Fibroblast of gingiva (primary cell): Measurements from ENCODE around the gene CEP68.
"Not testable (repeated sequence)": the region's sequence is repeated elsewhere in the genome, so short reads cannot be mapped to it uniquely, and the experiment has no call there.

Source experiments
- DNase-seq: peaks from one replicate; pipeline ENCODE4 v3.0.0-alpha.2; 2011; ENCODE audit warnings: low read depth

Gene CEP68

DNA sequence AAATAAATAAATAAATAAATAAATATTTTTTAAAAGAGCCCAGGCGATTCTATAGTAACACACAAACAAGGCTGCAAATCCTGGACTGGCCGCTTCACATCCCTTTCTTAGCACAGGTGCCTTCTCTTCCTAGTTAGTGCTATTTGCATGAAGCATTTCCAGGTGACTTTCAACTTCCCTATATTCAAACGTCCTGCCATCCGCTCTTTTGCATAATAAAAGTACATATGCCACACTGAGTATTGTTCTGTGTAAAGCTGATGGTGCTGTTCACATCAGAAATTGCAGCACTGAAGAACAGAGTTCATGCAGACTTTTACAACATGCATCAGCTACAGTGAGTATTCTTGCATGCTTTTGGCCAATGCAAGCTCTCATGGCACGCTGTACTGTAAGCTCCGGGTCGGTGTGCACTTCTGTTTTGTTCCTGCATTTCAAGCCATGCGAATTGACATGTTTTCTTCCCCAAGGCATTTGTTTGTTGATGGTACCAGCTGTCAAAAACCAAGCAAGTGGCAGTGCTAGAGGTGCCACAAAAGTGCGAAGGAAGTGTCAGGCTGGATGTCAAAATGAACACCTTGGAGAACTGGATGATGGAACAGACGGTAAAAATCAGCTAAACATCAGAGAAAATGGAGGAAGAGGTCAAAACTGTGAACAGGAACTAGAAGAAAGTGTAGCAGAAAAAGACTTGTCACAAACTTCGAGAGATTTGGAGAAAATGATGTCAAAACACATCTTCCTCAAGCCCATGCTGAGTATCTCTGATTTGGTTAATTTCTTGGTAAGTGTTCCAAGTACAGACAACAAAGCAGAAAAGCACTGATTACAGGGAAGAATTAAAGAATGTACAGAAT lies 25.5 kb upstream of the CEP68 start:
- DNase-seq = no peak

DNA sequence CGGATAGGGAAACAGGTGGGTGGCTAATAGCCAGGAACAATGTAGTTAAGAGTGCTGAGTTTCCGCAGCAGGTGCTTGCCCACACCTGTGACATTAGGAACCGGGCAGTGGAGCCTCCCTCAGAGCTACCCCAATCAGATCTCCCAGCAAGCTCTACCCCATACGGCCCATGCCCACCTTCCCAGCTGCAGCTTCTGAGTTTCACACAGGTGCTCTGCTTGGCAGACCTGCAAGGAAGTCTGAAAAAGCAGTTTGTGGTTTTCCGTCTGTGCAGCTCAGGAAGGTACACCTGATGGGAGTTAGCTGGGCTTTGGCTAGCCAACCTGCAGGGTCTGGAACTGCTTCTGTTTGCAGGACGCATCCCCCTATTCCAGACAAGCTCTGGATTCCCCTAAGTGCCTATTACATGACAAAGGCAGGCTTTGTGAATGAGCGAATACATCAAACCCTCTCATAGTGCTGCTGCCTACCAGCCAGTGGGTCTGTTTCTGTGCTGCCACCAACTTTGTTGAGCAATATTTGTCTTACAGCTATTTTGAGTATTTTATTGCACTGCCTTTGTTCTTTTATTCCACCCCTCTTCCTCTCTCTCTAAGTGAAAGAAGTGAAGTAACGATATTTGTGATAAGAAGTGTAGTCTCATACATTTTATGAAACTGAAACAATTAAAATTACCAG lies 24.7 kb upstream of the CEP68 start:
- DNase-seq = no peak

DNA sequence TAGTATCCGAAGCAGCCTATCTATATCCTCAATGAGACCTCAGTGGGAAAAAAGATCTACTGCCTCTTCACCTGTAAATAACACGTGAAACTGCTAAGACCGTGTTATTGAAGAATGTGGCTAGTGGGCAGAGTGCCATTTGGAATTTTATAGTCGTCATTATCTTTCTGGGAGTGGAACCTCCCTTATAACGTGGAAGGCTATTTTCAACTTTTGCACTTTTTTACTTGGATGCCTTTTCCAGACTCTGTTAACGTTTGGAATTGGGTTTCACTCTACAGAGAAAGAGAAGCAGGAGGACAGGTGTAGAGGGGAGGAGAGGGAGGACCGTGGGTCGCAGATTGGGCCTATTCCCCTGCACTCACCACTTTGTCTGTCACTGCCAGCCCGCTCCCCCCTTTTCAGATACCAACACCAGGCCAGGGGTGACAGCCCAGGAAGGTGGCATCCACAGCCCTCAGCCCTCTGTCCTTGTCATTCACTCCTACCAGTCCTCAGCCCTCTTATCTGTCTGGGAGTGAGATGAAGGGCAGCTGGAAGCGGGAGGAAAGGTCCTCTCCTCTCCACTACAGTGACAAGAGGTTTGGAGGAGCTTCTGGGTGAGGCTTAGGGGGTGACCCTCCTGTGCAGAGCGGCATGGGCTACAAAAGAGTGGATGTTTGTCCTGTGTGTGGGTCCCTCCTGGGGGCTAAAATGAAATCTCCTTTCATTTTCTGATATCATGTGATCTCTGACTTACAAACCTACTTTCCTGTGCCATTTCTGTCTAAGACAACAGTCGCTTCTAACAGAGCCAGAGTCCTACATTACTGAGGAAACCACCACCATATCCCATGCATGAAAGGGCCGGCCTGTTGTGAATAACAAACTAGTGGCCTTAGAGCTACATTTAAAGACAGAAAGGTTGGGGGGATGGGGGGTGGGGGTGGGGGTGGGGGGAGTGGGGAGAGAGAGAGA lies 23.9 kb upstream of the CEP68 start:
- DNase-seq = no peak

DNA sequence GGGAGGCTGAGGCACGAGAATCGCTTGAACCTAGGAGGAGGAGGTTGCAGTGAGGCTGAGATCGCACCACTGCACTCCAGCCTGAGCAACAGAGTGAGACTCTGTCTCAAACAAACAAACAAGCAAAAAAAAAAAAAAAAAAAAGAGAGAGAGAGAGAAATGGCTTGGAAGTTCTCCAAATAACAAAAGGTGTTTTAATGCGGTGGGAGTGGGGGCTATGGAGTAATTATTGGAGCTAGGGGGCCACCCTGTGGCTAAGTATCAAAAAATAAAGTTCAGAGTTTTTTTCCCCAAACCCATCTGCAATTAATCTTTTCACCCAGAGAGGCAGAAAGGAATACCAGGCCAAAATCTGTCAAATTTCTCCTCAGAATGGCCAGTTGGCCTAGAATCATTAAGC lies 23.0 kb upstream of the CEP68 start:
- DNase-seq = no peak

DNA sequence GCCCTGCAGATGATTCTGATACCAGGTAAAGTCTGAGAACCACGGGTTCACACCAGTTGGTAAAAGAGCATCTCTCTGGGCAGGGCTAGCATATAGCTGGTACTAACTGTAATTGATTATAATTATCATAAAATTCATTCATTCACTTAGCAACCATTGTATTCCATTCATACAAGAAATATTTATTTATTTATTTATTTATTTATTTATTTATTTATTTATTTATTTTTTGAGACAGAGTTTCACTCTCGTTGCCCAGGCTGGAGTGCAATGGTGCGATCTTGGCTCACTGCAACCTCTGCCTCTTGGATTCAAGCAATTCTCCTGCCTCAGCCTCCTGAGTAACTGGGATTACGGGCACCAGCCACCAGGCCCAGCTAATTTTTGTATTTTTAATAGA lies 22.5 kb upstream of the CEP68 start:
- not testable (repeated sequence) for DNase-seq

- no peak for DNase-seq
Observed at GRCh38 chr2:65035351-65035943, 20.8 kb upstream of the CEP68 start.

GRCh38 chr2:65037178-65037577 lies 19.0 kb upstream of the CEP68 start:
- no peak for DNase-seq

DNA sequence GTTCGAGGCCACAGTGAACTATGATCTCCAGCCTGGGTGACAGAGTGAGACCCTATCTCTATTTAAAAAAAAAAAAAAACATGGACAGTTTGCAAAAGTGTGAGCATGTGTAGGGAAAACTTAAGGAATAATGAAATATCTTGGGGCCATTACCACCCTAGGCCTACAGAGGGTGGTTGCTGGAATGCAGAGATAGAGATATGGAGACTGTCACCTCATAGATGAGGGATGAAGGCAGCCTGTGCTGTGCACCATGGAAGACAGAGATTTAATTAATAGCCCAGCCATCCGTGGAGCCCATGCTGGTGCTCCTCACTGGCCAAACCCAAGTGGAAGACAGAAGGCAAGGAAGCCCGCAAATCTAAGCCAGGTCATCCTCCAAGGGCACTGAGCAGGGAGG lies 16.6 kb upstream of the CEP68 start:
- DNase-seq = no peak

DNA sequence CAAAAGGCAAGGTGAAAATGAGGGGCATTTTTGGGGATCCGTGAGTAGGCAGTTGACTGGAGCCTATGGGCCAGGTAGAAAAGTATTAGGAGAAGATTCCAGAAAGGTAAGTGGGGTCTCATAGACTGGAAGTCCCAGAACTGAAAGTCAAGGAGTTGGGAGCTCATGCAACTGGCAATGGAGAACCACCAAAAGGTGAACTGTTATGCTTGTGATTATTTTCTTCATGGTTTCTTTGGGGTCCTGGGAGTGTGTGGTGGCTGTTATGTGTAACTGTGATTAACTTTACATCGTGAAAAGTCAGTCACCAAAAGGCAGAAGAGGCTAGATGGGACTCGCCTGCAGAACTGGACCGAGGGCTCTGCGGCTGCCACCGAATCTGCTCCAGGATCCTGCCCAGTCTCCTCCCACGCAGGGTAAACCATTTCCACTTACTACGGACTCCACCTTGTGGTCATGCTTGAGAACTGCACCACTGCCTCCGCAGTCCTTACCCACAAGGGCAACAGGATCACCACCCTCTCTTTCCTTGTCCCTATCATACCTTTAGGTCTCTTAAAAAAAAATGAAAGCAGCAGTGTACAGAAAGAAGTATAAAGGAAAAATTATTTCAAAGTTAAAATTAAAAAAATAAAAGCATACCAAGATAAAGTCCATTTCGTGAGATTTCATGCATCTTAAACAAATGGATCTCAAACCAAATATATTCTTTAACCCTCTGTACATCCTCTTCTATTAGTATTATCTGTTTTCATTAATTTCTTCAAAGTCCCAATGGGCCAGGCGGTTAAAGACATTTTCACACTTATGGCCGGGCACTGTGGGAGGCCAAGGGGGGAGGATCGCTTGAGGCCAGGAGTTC lies 15.6 kb upstream of the CEP68 start:
- DNase-seq = peak; percentile 78

GRCh38 chr2:65043001-65043400 lies 13.2 kb upstream of the CEP68 start:
- DNase-seq = no peak

- no peak for DNase-seq
Observed at GRCh38 chr2:65044097-65044735, 12.0 kb upstream of the CEP68 start.

DNA sequence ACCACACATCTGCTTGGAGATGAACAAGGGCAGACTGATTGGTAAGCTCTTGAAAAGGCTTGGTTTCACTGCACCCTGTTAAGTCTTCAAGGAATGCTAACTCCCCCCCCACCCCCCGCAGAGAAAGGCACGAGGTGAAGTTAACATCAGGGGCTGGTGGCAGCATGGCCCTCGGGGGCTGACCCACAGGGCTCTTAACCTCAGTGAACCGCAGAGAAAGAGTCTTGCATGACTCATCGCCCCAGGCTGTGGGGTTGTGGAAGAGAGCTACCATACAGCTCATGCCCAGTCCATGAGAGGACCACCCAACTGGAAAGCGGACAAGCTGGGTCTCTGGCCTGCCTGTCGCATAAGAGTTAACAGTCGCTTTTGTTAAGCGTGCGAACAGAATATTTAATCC lies 10.6 kb upstream of the CEP68 start:
- peak; percentile 31 for DNase-seq

GRCh38 chr2:65046633-65047407 lies 9.4 kb upstream of the CEP68 start:
- no peak for DNase-seq

- no peak for DNase-seq
Observed at GRCh38 chr2:65049010-65049639, 7.1 kb upstream of the CEP68 start.

DNA sequence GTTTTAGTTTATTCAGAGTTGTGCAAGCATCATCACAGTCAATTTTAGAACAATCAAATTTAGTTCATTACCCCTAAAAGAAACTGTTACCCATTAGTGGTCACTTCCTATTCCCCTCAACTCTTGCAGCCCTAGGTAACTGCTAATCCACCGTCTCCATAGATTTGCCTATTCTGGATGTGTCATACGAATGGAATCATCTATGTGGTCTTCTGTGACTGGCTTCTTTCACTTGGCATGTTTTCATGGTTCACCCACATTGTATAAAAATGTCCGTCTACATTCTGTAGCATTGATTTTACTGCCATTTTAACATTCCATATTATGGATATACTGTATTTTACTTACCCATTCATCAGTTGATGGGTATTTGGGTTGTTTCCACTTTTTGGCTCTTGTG lies 5.3 kb upstream of the CEP68 start:
- no peak for DNase-seq

DNA sequence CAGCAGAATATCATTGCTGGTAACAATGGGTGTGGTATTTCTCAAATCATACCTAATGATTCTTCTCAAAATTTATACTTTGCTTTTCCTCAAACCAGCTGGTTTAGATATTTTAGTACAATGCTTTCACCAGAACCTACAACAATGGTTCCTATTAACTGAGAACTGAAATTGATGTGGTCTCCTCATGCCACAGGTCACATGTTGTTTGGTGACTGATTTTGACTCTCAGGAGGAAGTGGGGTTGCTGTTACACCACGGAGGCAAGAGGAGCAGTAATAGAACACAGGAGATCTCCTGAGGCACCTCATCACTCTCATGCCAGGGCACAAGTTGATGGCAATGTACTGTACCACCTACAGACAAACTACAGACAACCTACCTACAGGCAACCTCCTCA lies 3.0 kb upstream of the CEP68 start:
- DNase-seq = no peak

GRCh38 chr2:65054749-65055421 lies 1.3 kb upstream of the CEP68 start:
- DNase-seq = no peak

GRCh38 chr2:65055422-65056214 lies 598 bp upstream of the CEP68 start:
- DNase-seq = no peak
